ENCODE results near the gene CEP44. TPM values are rescaled to one million over a fixed set of nuclear protein-coding genes. Genes with fewer than 3 reads are reported as not detected.

CEP44 gene
- total RNA-seq, 2 experiments from 2014 or later = 29.2 to 32.4 TPM

GRCh38 chr4:174324236-174324635 is 40.5 kb downstream of the CEP44 start:
- CTCF ChIA-PET (ENCODE audit: unreplicated experiment) = no interaction called here

GRCh38 chr4:174324725-174325124 is 41.0 kb downstream of the CEP44 start:
- POLR2A ChIA-PET = no interaction called here
- Histone ChIP-seq H3K9me2 (ENCODE audit: insufficient read depth, low read length) (no peaks in the 10 kb centered on the region), H2AFZ (ENCODE audit: low read length) (no peak overlapping the region), H3K4me2 (ENCODE audit: low read length) (no peak overlapping the region), H3K36me3 (ENCODE audit: insufficient read depth, low read length) (no peaks in the 10 kb centered on the region; the same call in 1 of the 2 replicates), H3K4me1 (ENCODE audit: insufficient read depth, low read length, poor library complexity, severe bottlenecking) (no peaks in the 10 kb centered on the region), H3K9me3 (ENCODE audit: low read length) (no peaks in the 10 kb centered on the region), H4K20me1 (ENCODE audit: insufficient read depth, low read length) (no peaks in the 10 kb centered on the region), H3K27ac (ENCODE audit: low read depth, low read length, poor library complexity, severe bottlenecking) (no peak overlapping the region), H3K4me3 (ENCODE audit: low read depth, low read length, poor library complexity, severe bottlenecking) (no peak overlapping the region), H3K79me2 (ENCODE audit: insufficient read depth, low read depth, low read length) (no peaks in the 10 kb centered on the region)
- BruUV-seq (replicated peaks) = no TSS peak
- intact Hi-C loops (cut with micrococcal nuclease; ENCODE audit: unreplicated experiment) = no loop called here
- DNase-seq (ENCODE audit: low spot score) = no peak
- TF ChIP-seq EZH2phosphoT487 (IDR thresholded peaks at IDR 0.05; ENCODE audit: borderline replicate concordance, low read depth, low read length) (no peak), CTCF (conservative IDR thresholded peaks at IDR 0.05; ENCODE audit: low read length) (no peak)
- CTCF ChIA-PET (ENCODE audit: unreplicated experiment) = no interaction called here

More at GRCh38 chr4:174324236-174324635, 40.5 kb downstream of the CEP44 start:
- no peak for DNase-seq (ENCODE audit: low spot score)
- no TSS peak for BruUV-seq (replicated peaks)
- Histone ChIP-seq H2AFZ (ENCODE audit: low read length) (no peak overlapping the region), H4K20me1 (ENCODE audit: insufficient read depth, low read length) (no peaks in the 10 kb centered on the region), H3K36me3 (ENCODE audit: insufficient read depth, low read length) (no peaks in the 10 kb centered on the region; the same call in 1 of the 2 replicates), H3K9me2 (ENCODE audit: insufficient read depth, low read length) (no peaks in the 10 kb centered on the region), H3K4me3 (ENCODE audit: low read depth, low read length, poor library complexity, severe bottlenecking) (no peak overlapping the region), H3K4me1 (ENCODE audit: insufficient read depth, low read length, poor library complexity, severe bottlenecking) (no peaks in the 10 kb centered on the region), H3K4me2 (ENCODE audit: low read length) (no peak overlapping the region), H3K79me2 (ENCODE audit: insufficient read depth, low read depth, low read length) (no peaks in the 10 kb centered on the region), H3K27ac (ENCODE audit: low read depth, low read length, poor library complexity, severe bottlenecking) (no peak overlapping the region), H3K9me3 (ENCODE audit: low read length) (no peaks in the 10 kb centered on the region)
- intact Hi-C loops (cut with micrococcal nuclease; ENCODE audit: unreplicated experiment) = no loop called here
- POLR2A ChIA-PET = no interaction called here
- TF ChIP-seq EZH2phosphoT487 (IDR thresholded peaks at IDR 0.05; ENCODE audit: borderline replicate concordance, low read depth, low read length) (no peak), CTCF (conservative IDR thresholded peaks at IDR 0.05; ENCODE audit: low read length) (no peak)

GRCh38 chr4:174332741-174333493 is 49.2 kb downstream of the CEP44 start:
- H3K36me3 ChIP-seq (ENCODE audit: insufficient read depth, low read length) = no peaks in the 10 kb centered on the region
- BruUV-seq (replicated peaks) = no TSS peak
- H3K4me1 ChIP-seq (ENCODE audit: insufficient read depth, low read length, poor library complexity, severe bottlenecking) = no peaks in the 10 kb centered on the region
- no peaks in the 10 kb centered on the region for H3K79me2 ChIP-seq (ENCODE audit: insufficient read depth, low read depth, low read length)
- H3K27ac ChIP-seq (ENCODE audit: low read depth, low read length, poor library complexity, severe bottlenecking) = no peak overlapping the region
- no peaks in the 10 kb centered on the region for H4K20me1 ChIP-seq (ENCODE audit: insufficient read depth, low read length)
- no peak overlapping the region for H2AFZ ChIP-seq (ENCODE audit: low read length)
- intact Hi-C loops (cut with micrococcal nuclease; ENCODE audit: unreplicated experiment) = no loop called here
- no peak for TF ChIP-seq EZH2phosphoT487 (IDR thresholded peaks at IDR 0.05; ENCODE audit: borderline replicate concordance, low read depth, low read length)
- TF ChIP-seq CTCF (conservative IDR thresholded peaks at IDR 0.05; ENCODE audit: low read length) = no peak
- no peak overlapping the region for H3K4me3 ChIP-seq (ENCODE audit: low read depth, low read length, poor library complexity, severe bottlenecking)
- no peak overlapping the region for H3K4me2 ChIP-seq (ENCODE audit: low read length)
- CTCF ChIA-PET (ENCODE audit: unreplicated experiment) = no interaction called here
- DNase-seq (ENCODE audit: low spot score) = no peak
- H3K9me2 ChIP-seq (ENCODE audit: insufficient read depth, low read length) = no peaks in the 10 kb centered on the region
- POLR2A ChIA-PET = no interaction called here
- H3K9me3 ChIP-seq (ENCODE audit: low read length) = no peaks in the 10 kb centered on the region
